Measurements from ENCODE around the gene RAB36. TPM values are rescaled to one million over a fixed set of nuclear protein-coding genes. Genes with fewer than 3 reads are reported as not detected.

Gene RAB36
- total and polyA plus RNA-seq, 9 of the 15 experiments (the other 6 are each of a cell fraction or from before 2014, with no cell fraction given): 0.04 to 0.50 (median 0.08) TPM; not detected in 3

DNA sequence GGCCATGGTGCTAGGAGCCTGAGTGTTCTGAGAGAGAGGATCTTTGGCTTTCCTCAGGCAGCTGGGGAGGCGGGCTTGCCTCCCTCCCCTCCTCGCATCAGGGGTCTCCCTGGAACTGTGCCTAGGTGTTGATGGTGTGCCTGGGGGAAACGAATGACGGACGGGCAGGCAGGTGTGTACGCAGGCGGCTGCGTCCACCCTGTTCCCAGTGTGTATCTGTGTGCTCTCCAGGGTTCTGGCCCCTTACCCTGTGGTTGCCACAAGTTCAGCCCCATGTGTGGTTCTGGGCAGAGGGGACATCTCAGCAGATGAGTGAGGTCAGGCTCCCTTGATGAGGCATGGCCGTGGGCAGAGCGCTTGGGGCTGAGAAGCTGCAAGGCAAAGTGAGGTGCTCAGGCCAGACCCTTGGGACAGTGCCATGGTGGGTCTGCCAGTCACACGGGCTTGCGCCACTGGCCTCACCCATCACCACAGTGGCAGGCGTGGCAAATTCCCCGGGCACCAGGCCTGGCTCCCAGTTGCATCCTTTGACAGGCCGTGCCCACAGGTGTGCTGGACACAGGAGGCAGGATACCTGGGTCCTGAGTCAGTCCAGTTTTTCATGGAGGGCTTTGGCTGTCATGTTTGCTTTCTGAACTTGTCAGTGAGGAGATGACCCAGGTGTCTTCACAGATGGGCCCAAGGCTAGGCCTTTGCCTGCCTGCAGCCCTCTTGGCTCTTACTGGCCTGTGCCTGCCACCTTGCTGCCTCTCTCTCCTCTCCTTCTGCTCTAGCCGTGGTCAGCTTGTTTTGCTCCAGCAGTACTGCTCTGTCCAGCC, 47.7 kb upstream of the RAB36 start (continued):
- TF ChIP-seq, protein P1, sequence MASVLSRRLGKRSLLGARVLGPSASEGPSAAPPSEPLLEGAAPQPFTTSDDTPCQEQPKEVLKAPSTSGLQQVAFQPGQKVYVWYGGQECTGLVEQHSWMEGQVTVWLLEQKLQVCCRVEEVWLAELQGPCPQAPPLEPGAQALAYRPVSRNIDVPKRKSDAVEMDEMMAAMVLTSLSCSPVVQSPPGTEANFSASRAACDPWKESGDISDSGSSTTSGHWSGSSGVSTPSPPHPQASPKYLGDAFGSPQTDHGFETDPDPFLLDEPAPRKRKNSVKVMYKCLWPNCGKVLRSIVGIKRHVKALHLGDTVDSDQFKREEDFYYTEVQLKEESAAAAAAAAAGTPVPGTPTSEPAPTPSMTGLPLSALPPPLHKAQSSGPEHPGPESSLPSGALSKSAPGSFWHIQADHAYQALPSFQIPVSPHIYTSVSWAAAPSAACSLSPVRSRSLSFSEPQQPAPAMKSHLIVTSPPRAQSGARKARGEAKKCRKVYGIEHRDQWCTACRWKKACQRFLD (CRISPR knock-in tag; IDR thresholded peaks at IDR 0.05): no peak
- TF ChIP-seq CHCHD3 (CRISPR knock-in tag; IDR thresholded peaks at IDR 0.05): no peak
- TF ChIP-seq NEUROD1 (IDR thresholded peaks at IDR 0.05; ENCODE audit: borderline replicate concordance, low read depth, low read length, partially characterized antibody): no peak
- TF ChIP-seq ZNF124 (CRISPR knock-in tag; IDR thresholded peaks at IDR 0.05): no peak
- 0 out of 2 replicates have a peak, but pooled peaks have one; percentile 2 for TF ChIP-seq TEAD4 (IDR thresholded peaks at IDR 0.05; ENCODE audit: low read length)
- no peak for TF ChIP-seq TEAD4 (CRISPR knock-in tag; IDR thresholded peaks at IDR 0.05; ENCODE audit: borderline replicate concordance)
- TF ChIP-seq ZNF75A (CRISPR knock-in tag; IDR thresholded peaks at IDR 0.05): no peak
- TF ChIP-seq, protein P2, sequence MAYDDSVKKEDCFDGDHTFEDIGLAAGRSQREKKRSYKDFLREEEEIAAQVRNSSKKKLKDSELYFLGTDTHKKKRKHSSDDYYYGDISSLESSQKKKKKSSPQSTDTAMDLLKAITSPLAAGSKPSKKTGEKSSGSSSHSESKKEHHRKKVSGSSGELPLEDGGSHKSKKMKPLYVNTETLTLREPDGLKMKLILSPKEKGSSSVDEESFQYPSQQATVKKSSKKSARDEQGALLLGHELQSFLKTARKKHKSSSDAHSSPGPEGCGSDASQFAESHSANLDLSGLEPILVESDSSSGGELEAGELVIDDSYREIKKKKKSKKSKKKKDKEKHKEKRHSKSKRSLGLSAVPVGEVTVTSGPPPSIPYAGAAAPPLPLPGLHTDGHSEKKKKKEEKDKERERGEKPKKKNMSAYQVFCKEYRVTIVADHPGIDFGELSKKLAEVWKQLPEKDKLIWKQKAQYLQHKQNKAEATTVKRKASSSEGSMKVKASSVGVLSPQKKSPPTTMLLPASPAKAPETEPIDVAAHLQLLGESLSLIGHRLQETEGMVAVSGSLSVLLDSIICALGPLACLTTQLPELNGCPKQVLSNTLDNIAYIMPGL (CRISPR knock-in tag; IDR thresholded peaks at IDR 0.05): peak; percentile 76; the same call in 1 of the 2 replicates
- peak; percentile 51 for TF ChIP-seq MCM3 (IDR thresholded peaks at IDR 0.05)
- TF ChIP-seq, protein P3, sequence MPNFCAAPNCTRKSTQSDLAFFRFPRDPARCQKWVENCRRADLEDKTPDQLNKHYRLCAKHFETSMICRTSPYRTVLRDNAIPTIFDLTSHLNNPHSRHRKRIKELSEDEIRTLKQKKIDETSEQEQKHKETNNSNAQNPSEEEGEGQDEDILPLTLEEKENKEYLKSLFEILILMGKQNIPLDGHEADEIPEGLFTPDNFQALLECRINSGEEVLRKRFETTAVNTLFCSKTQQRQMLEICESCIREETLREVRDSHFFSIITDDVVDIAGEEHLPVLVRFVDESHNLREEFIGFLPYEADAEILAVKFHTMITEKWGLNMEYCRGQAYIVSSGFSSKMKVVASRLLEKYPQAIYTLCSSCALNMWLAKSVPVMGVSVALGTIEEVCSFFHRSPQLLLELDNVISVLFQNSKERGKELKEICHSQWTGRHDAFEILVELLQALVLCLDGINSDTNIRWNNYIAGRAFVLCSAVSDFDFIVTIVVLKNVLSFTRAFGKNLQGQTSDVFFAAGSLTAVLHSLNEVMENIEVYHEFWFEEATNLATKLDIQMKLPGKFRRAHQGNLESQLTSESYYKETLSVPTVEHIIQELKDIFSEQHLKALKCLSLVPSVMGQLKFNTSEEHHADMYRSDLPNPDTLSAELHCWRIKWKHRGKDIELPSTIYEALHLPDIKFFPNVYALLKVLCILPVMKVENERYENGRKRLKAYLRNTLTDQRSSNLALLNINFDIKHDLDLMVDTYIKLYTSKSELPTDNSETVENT (CRISPR knock-in tag; IDR thresholded peaks at IDR 0.05): peak; percentile 56; the same call in 1 of the 2 replicates
- TF ChIP-seq, protein P4, sequence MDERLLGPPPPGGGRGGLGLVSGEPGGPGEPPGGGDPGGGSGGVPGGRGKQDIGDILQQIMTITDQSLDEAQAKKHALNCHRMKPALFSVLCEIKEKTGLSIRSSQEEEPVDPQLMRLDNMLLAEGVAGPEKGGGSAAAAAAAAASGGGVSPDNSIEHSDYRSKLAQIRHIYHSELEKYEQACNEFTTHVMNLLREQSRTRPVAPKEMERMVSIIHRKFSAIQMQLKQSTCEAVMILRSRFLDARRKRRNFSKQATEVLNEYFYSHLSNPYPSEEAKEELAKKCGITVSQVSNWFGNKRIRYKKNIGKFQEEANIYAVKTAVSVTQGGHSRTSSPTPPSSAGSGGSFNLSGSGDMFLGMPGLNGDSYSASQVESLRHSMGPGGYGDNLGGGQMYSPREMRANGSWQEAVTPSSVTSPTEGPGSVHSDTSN (CRISPR knock-in tag; IDR thresholded peaks at IDR 0.05; ENCODE audit: low read depth): 0 out of 2 replicates have a peak, but pooled peaks have one; percentile 2
- TF ChIP-seq, protein P4 (tag; conservative IDR thresholded peaks at IDR 0.05; ENCODE audit: low read depth): no peak
- peak in 1 of 2 experiments; percentile 94; a peak in 1 of 4 replicates for TF ChIP-seq MCM7 (IDR thresholded peaks at IDR 0.05)
- TF ChIP-seq ZNF239 (CRISPR knock-in tag; IDR thresholded peaks at IDR 0.05): no peak

Data from K562 (cell line).